Measurements from ENCODE around the gene IER5L. TPM values are rescaled to one million over a fixed set of nuclear protein-coding genes. Genes with fewer than 3 reads are reported as not detected.
A peak's percentile ranks its signal among the peaks of the same experiment; 100 is the strongest.

The IER5L gene
- total RNA-seq, 8 experiments from 2014 or later = 2.1 to 24.8 (median 13.9) TPM

DNA sequence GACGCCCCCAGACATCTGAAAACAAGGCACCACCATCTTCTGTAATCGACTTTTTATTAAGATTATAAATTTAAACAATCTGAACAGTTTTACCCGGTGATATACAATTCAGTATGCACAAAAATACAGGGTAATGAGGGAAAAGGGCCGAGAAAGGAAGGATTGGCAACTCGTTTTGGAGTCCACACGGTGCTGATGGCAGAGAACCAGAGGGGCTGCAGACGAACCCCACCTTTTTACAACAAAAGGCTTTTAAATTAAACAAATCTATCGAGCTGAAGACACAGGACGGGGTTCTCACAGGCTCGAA, 2.6 kb downstream of the IER5L start:
- Histone ChIP-seq H3K4me1 (replicated peaks in 1 of 2) (peaks cover 19 to 26% of the 10 kb centered on the region in 2 donors), H3K4me3 (peak overlapping the region; percentile 68 to 78 (median 73)), H3K27ac (peak overlapping the region; percentile 81 to 92)
- ATAC-seq (replicated peaks in 6 of 8) = no peak
- 0 to 3% (median 0%) methylated on average over 2 to 8 of the region's 10 CpGs; no CpG with 5 or more reads in 4 of the 10 experiments for WGBS, 10 experiments
- in situ Hi-C loops (cut with MboI; ENCODE audit: low pct_unique_long_range_greater_than_20kb in 2 of 9, low sequenced_read_pairs in 9 of 9, unreplicated experiment in 9 of 9) = loop anchor here in 2 of 9 experiments (10.0 to 25.0 kb wide), 2 partner anchors 162 to 429 kb away; no protein-coding TSS in a partner anchor

DNA sequence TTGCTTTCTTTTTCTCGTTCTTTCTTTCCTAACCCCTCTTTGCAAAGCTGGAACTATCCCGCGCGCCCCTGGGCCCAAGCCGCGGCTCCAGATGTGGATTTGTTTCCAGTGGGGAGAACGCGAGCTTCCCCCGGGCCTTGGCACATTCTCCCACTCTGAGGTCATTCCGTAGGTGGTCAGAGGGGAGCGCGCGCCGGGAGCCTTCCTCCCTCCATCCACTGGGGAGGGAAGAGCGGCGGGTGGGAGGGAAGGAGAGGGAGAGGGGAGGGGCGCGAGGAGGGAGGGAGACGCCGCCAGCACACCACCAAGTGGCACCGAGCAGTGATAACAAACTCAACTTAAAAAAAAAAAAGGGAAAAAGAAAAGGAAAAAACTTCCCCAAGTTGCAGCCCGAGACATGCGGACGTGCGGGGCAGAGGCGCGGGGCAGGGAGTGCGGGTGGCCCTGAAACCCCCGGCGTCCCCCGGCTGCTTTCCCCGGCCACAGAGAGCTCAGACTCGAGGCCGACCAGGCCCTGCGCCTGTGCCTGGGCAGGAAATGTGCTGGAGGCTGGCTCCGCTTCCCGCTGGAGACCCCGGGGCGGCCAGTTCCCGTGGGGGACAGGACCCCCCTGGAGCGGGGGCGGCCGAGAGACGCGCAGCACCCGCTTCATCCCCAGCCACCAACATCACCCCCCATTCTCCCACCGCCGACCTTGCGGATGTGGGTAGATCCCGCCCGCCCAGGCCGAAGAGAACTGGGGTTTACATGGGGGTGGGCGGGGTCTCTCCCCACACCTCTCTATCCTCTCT, 3.1 kb downstream of the IER5L start:
- ATAC-seq (replicated peaks in 6 of 8) = peak; percentile 3 to 28 (median 18)
- Histone ChIP-seq H3K4me3 (peak overlapping the region; percentile 68 to 78 (median 73)), H3K4me1 (replicated peaks in 1 of 2) (peaks cover 19 to 26% of the 10 kb centered on the region in 2 donors), H3K27ac (peak overlapping the region; percentile 81 to 92)
- in situ Hi-C loops (cut with MboI; ENCODE audit: low pct_unique_long_range_greater_than_20kb in 2 of 9, low sequenced_read_pairs in 9 of 9, unreplicated experiment in 9 of 9) = loop anchor here in 2 of 9 experiments (10.0 to 25.0 kb wide), 2 partner anchors 162 to 430 kb away; no protein-coding TSS in a partner anchor
- WGBS, 10 experiments = 0% methylated on average over 1 of the region's 53 CpGs; no CpG with 5 or more reads in 9 of the 10 experiments

DNA sequence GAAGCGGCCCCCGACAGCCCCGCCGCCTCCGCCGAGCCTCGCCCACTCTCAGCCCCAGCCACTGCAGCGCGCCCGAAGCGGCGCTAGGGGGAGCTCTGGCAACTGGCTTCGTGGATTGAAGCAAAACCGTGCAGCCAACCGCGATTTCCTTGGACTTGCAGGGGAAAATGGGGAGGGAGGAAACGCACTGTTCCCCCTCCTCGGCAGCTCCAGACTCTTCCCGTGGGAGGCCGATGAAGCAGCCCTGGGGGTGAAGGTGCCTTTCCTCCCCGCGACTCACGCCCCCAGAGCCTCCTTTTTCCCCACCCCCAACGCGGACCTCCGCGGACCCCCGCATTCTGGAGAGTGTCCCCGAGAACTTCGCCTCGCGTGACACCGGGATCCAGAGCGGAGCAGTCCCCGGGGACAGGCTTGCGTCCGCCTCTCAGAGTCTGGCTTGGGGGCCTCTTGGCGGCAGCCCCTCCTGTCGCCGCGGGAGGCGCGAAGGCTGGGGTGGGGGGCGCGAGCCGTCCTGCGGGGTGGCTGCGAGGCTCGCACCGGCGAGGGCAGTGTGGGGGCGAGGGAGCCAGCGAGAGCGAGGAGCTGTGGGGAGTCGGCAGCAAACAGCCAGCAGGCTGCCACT, 3.8 kb downstream of the IER5L start:
- H3K27ac ChIP-seq = peak overlapping the region; percentile 81 to 92
- H3K4me1 ChIP-seq (replicated peaks in 1 of 2) = peaks cover 18 to 23% of the 10 kb centered on the region in 2 donors
- ATAC-seq (replicated peaks in 6 of 8) = peak; percentile 9 to 35 (median 26)
- H3K4me3 ChIP-seq = peak overlapping the region; percentile 68 to 78 (median 73)
- WGBS, 10 experiments = 0% methylated on average over 2 of the region's 55 CpGs; no CpG with 5 or more reads in 9 of the 10 experiments
- in situ Hi-C loops (cut with MboI; ENCODE audit: low pct_unique_long_range_greater_than_20kb in 2 of 9, low sequenced_read_pairs in 9 of 9, unreplicated experiment in 9 of 9) = loop anchor here in 1 of 9 experiments (10.0 kb wide), 1 partner anchor 431 kb away; no protein-coding TSS in a partner anchor

DNA sequence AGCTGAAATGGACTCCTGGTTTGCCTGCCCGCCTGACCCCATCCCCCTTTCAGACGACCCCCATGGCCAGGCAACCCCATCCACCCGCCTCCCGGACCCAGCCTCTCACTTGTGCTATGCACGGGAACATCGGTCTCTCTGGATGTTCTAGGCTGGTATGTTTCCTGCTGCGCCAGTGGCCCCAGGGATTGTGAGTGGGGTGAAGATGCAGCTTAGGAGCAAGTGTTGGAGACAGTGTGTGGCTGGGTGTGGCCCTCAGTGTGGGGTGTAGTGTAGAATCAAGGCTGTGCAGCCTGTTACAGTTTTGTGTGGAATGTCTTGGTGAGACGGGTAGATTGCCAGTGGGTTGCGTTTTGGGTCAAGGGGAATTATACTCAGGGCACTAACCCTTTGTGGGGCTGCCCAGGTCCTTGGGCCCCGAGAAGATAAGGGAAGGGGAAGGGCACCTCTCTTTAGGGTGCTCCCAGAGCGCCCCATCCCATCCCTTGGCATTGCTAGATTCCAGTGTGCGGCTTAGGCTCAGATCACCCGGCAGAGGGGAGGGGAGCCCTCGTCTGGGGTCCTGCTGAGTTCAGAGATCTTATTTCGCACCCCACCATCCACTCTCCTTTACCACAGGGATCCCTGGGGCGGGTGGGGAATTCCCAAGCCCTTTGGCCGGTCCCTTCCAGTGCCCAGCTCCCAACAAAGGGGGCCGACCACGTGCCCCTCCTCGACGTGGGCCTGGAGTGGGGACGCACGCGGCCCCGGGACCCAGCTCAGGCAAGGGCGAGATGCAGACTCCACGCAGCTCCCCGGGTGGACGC, 4.6 kb downstream of the IER5L start:
- in situ Hi-C loops (cut with MboI; ENCODE audit: low pct_unique_long_range_greater_than_20kb in 2 of 9, low sequenced_read_pairs in 9 of 9, unreplicated experiment in 9 of 9) = loop anchor here in 1 of 9 experiments (10.0 kb wide), 1 partner anchor 431 kb away; no protein-coding TSS in a partner anchor
- 0 to 80% (median 55%) methylated on average over 1 to 4 of the region's 29 CpGs; no CpG with 5 or more reads in 6 of the 10 experiments for WGBS, 10 experiments
- Histone ChIP-seq H3K4me1 (replicated peaks in 1 of 2) (peaks cover 16 to 17% of the 10 kb centered on the region in 2 donors), H3K27ac (peak overlapping the region; percentile 81 to 92), H3K4me3 (peak overlapping the region; percentile 68 to 78 (median 73))
- no peak for ATAC-seq (replicated peaks in 6 of 8)

DNA sequence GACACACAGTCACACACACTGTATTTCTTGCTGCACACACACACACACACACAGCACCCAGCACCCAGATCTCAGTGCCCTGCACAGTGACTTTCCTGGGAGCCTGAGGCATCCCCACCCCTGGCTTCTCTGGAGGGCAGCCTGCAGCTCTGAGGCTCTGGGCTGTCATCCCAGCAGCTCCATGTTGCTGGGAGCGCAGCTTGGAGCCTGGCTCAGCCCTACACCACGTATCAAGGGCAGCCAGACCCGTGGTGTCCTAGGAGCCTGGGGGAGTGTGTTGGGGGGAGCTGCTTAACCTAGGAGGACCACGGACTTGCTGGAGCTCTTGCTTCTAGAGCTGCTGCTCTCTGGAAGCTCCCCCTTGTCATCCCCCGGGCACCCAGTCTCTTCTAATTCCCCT, 5.2 kb downstream of the IER5L start:
- peak in 1 of 8 experiments; percentile 1 for ATAC-seq (replicated peaks in 6 of 8)
- H3K4me3 ChIP-seq = no peak overlapping the region
- WGBS, 10 experiments = 0 to 61% (median 30%) methylated on average over 1 to 4 of the region's 5 CpGs; no CpG with 5 or more reads in 7 of the 10 experiments
- in situ Hi-C loops (cut with MboI; ENCODE audit: low pct_unique_long_range_greater_than_20kb in 2 of 9, low sequenced_read_pairs in 9 of 9, unreplicated experiment in 9 of 9) = loop anchor here in 1 of 9 experiments (10.0 kb wide), 1 partner anchor 432 kb away; no protein-coding TSS in a partner anchor
- H3K27ac ChIP-seq = no peak overlapping the region
- H3K4me1 ChIP-seq (replicated peaks in 1 of 2) = peaks cover 16 to 20% of the 10 kb centered on the region in 2 donors

DNA sequence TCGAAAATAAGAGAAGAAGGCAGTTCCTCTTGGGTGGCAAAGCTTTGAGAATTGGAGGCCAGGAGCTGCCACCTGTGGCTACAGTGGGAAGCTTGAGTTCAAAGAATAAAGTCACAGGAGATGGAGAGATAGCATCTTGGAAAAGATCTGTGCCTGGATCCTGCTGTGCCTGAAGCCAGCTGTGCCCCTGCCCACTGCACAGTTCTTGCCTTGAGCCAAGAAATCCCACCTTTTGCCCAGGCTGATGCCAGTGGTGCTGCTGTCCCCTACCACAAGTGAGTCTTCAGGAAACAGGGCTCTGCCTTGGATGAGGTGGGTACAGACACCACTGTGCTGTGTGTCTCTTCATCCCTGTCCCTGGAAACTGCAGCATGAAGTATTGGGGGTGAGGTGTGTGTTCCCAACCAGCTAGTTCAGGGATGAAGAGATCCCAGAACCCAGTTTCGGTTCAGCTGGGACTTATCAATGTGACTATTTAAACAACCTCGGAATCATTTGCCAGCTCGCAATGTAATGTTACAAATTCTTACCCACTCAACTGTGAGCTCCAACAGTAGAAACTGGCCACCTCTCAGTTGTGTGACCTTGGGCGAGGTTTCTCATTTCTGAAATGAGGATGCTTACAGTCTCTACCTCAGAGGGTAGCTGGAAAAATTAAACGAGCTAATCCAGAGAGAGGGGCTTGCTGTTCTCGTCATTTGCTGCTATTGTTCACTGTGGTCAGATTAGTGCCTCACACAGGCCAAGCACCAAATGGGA, 5.9 kb downstream of the IER5L start:
- no peak for ATAC-seq (replicated peaks in 6 of 8)
- no peak overlapping the region for H3K27ac ChIP-seq
- in situ Hi-C loops (cut with MboI; ENCODE audit: low pct_unique_long_range_greater_than_20kb in 2 of 9, low sequenced_read_pairs in 9 of 9, unreplicated experiment in 9 of 9) = loop anchor here in 1 of 9 experiments (10.0 kb wide), 1 partner anchor 433 kb away; no protein-coding TSS in a partner anchor
- WGBS, 10 experiments = 42 to 100% (median 80%) methylated on average over 1 to 4 of the region's 7 CpGs; no CpG with 5 or more reads in 5 of the 10 experiments
- H3K4me1 ChIP-seq (replicated peaks in 1 of 2) = peaks cover 19 to 25% of the 10 kb centered on the region in 2 donors
- no peak overlapping the region for H3K4me3 ChIP-seq

DNA sequence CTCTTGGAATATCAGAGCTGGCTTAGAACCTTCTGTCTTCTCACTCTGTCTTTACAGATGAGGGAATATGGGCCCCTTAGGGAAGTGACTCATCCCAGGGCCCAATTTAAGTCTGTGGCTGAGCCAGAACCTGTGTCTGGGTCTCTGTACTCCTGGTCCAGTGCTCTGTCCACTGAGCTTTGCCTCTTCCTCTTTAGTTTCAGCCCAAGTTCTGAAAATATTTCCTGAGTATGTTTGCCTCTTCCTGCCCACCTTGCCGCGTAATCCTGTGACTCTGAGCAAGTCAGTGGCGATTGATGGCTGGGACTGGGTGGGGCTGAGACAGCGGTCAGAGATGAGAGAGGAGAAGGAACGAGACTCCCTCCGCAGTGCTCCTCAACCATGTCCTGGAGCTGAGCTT, 7.8 kb downstream of the IER5L start:
- no peak for ATAC-seq (replicated peaks in 6 of 8)
- in situ Hi-C loops (cut with MboI; ENCODE audit: low pct_unique_long_range_greater_than_20kb in 2 of 9, low sequenced_read_pairs in 9 of 9, unreplicated experiment in 9 of 9) = loop anchor here in 1 of 9 experiments (10.0 kb wide), 1 partner anchor 435 kb away; no protein-coding TSS in a partner anchor
- no peak overlapping the region for H3K4me3 ChIP-seq
- H3K4me1 ChIP-seq (replicated peaks in 1 of 2) = peaks cover 22 to 30% of the 10 kb centered on the region in 2 donors
- H3K27ac ChIP-seq = no peak overlapping the region
- 40 to 100% (median 68%) methylated on average over 2 to 5 of the region's 6 CpGs; no CpG with 5 or more reads in 4 of the 10 experiments for WGBS, 10 experiments

DNA sequence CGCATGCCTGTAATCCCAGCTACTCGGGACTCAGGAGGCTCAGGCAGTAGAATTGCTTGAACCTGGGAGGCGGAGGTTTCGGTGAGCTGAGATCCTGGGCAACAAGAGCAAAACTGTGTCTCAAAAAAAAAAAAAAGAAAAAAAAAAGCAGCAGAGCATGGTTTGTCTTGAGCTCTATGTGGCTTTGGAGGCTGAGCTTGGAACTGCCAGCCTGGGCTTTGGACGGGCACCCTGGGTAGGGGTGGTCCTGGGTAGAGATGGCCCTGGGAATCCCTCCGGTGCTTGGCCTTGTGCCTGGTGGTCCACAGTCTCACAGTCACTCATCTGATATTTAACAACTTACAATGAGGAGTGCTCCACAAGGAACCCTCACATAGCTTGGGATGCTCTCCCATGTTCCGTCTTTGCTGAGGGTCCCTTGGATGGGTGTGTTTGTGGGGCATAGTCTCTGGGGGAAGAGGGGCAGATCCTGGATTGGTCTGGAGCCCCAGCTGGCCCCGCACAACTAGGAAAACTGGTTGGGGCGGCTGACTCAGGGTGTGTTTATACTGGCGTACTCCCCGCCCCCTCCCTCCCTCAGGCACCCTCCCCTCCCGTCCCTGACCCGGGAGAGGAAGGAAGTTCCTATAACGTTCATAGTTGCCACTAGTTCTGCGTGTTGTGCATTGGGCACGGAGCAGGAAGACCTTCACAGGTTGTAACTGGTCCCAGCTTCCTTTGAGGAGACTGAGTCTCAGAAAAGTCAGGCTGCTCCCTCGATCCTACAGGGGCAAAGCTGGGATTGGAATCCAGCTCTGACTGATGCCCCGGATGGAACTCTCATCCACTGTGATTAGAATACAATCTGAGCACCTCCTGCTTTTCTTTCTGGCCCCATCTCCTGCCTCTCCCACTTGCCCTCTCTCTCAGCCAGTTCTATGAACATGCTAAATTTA, 11.2 kb downstream of the IER5L start:
- peak; percentile 25 to 79 (median 56) for ATAC-seq (replicated peaks in 6 of 8)
- 0 to 47% (median 23%) methylated on average over 1 to 6 of the region's 18 CpGs; no CpG with 5 or more reads in 2 of the 10 experiments for WGBS, 10 experiments
- Histone ChIP-seq H3K4me1 (replicated peaks in 1 of 2) (peaks cover 6 to 15% of the 10 kb centered on the region in 2 donors), H3K4me3 (no peak overlapping the region), H3K27ac (no peak overlapping the region)
- in situ Hi-C loops (cut with MboI; ENCODE audit: low pct_unique_long_range_greater_than_20kb in 2 of 9, low sequenced_read_pairs in 9 of 9, unreplicated experiment in 9 of 9) = loop anchor here in 1 of 9 experiments (10.0 kb wide), 1 partner anchor 318 kb away; no protein-coding TSS in a partner anchor

DNA sequence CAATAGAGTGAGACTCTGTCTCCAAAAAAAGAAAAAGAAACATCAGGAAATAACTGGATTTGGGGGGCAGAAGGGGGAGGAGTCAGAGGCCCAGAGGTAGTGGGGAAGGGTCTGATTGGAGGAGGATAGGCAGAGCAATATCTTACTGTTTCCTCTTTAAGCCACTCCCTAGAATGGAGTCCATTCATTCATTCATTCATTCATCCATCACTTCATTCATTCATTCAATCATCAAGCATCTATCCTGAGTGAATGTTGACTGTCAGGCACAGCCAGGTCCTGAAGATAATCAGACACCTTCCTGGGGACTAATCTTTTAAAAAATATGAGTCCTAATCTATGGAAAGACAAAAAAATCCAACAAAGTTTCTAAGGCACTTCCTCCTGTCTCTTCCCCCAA, 12.9 kb downstream of the IER5L start:
- Histone ChIP-seq H3K4me1 (replicated peaks in 1 of 2) (peaks cover 6 to 15% of the 10 kb centered on the region in 2 donors), H3K4me3 (no peak overlapping the region), H3K27ac (no peak overlapping the region)
- ATAC-seq (replicated peaks in 6 of 8) = no peak
- in situ Hi-C loops (cut with MboI; ENCODE audit: low pct_unique_long_range_greater_than_20kb in 2 of 9, low sequenced_read_pairs in 9 of 9, unreplicated experiment in 9 of 9) = loop anchor here in 1 of 9 experiments (10.0 kb wide), 1 partner anchor 320 kb away; no protein-coding TSS in a partner anchor

DNA sequence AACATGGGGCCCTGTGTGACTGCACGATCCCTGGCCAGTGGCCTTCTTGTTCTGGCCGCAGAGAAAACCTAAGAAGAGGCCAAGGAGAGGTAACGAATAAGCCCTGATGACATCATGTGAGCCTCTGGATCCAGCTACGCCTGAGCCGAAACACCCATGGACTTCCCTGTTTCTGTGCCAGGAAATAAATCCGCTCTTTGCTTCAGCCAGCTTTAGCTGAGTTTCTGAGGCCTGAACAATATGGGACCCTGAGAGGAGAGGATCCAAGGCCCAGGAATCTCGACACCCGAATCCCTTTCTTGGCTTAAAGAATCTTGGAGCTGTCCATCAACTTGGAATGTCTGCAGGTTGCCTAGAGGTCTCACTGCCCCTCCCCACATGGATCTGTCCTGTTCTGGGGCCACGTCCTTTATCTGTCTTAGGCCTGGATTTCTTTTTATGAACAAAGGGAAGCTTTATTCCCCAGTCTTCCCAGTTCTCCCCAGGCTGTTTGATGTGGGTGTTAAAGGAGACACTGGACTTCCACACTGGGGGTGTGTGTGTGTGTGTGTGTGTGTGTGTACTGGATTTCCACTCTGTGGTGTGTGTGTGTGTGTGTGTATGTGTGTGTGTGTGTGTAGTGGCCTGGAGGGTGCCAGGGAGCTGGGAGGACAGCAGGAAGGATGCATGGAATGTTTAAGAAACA, 13.7 kb downstream of the IER5L start:
- WGBS, 10 experiments = 48 to 100% (median 87%) methylated on average over 1 to 6 of the region's 9 CpGs; no CpG with 5 or more reads in 4 of the 10 experiments
- Histone ChIP-seq H3K27ac (no peak overlapping the region), H3K4me3 (no peak overlapping the region), H3K4me1 (replicated peaks in 1 of 2) (peaks cover 6 to 15% of the 10 kb centered on the region in 2 donors)
- ATAC-seq (replicated peaks in 6 of 8) = peak in 1 of 8 experiments; percentile 6
- in situ Hi-C loops (cut with MboI; ENCODE audit: low pct_unique_long_range_greater_than_20kb in 2 of 9, low sequenced_read_pairs in 9 of 9, unreplicated experiment in 9 of 9) = loop anchor here in 1 of 9 experiments (10.0 kb wide), 1 partner anchor 320 kb away; no protein-coding TSS in a partner anchor

Data from motor neuron (in vitro differentiated cells).